ENCODE results near the gene CAMK1D. TPM values are rescaled to one million over a fixed set of nuclear protein-coding genes. Genes with fewer than 3 reads are reported as not detected.
A peak's percentile ranks its signal among the peaks of the same experiment; 100 is the strongest.

CAMK1D gene
- total and polyA plus RNA-seq, 9 donors, result 1.8 to 11.7 (median 5.5) TPM

DNA sequence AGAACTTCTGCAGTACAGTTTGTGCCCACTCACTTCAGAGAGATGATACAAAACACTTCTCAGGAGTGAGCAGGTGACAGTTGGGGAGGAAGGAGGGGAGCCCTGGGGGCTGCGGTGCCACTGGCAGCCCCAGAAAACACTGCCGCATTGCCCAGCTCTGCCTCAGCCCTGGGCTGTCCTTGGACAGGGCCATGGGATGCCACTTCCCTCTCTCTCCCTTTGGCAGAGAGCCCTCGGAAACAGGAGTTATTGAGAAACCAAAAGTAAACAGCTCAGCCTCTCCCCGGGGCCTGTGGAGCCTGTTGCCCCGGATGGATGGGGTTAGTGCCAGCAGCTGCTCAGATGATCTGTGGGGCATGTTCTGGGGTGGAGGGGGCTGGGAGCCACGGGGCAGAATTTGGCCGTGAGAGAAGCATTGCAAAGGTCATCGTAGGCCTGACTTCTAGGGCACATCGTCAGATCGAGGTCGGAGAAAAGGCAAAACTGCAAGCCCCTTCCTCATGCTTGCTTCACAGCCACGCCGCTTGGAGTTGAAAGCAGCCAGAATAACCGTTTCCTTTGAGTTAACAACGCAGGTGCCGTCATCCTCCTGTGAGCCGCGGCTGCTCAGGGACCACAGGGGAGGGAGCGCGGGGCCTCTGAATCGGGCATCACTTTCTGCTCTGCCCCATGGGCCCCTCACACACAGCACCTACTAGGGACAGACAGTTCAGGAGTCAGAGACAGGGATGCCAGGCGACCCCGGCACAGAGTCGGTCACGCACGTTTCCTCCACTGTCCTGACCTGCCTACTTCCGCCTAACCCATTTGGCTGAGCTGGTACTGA is 256.4 kb downstream of the CAMK1D start:
- Histone ChIP-seq H3K27ac (peak overlapping the region; percentile 58 to 59), H3K4me1 (ENCODE audit: insufficient read depth) (peaks cover 9% of the 10 kb centered on the region), H3K36me3 (no peaks in the 10 kb centered on the region), H3K4me3 (no peak overlapping the region), H3K27me3 (no peaks in the 10 kb centered on the region), H3K9me3 (no peaks in the 10 kb centered on the region)
- intact Hi-C loops (cut with DNase I), result no loop called here
- TF ChIP-seq EP300 (IDR thresholded peaks at IDR 0.05), result no peak
- TF ChIP-seq POLR2A (IDR thresholded peaks at IDR 0.05), result no peak
- TF ChIP-seq, protein P1, sequence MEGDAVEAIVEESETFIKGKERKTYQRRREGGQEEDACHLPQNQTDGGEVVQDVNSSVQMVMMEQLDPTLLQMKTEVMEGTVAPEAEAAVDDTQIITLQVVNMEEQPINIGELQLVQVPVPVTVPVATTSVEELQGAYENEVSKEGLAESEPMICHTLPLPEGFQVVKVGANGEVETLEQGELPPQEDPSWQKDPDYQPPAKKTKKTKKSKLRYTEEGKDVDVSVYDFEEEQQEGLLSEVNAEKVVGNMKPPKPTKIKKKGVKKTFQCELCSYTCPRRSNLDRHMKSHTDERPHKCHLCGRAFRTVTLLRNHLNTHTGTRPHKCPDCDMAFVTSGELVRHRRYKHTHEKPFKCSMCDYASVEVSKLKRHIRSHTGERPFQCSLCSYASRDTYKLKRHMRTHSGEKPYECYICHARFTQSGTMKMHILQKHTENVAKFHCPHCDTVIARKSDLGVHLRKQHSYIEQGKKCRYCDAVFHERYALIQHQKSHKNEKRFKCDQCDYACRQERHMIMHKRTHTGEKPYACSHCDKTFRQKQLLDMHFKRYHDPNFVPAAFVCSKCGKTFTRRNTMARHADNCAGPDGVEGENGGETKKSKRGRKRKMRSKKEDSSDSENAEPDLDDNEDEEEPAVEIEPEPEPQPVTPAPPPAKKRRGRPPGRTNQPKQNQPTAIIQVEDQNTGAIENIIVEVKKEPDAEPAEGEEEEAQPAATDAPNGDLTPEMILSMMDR (IDR thresholded peaks at IDR 0.05), result no peak
- peak; percentile 61 to 76 (median 73) for DNase-seq
- WGBS, 3 donors, result 47 to 59% (median 48%) methylated on average over 26 to 27 of the region's 27 CpGs

DNA sequence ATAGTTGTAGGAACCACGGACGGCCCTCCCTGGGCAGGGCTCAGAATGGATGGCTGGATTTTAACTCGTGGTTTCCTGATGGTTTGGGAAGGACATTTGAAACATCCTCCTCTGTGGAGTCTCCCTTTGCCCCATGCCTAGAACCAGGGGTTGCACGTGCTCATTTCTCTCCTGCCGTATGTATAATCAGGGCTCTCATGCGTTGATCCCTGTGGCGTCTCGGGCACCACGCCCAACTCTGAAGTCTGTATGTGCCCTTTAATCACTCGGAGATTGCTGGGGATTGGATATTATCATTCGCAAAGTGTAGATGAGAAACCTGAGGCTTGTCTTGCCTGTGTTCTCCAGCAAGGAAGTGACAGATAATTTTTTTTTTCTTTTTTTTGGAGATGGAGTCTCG is 257.1 kb downstream of the CAMK1D start:
- intact Hi-C loops (cut with DNase I), result no loop called here
- H3K4me1 ChIP-seq (ENCODE audit: insufficient read depth), result peaks cover 9% of the 10 kb centered on the region
- DNase-seq, result no peak
- H3K27ac ChIP-seq, result peak overlapping the region in 1 of 2 donors; percentile 59
- H3K36me3 ChIP-seq, result no peaks in the 10 kb centered on the region
- TF ChIP-seq, protein P1 (IDR thresholded peaks at IDR 0.05), result no peak
- TF ChIP-seq POLR2A (IDR thresholded peaks at IDR 0.05), result no peak
- no peak for TF ChIP-seq EP300 (IDR thresholded peaks at IDR 0.05)
- H3K9me3 ChIP-seq, result no peaks in the 10 kb centered on the region
- no peak overlapping the region for H3K4me3 ChIP-seq
- H3K27me3 ChIP-seq, result no peaks in the 10 kb centered on the region
- WGBS, 3 donors, result 90 to 93% (median 90%) methylated on average over 12 of the region's 12 CpGs

DNA sequence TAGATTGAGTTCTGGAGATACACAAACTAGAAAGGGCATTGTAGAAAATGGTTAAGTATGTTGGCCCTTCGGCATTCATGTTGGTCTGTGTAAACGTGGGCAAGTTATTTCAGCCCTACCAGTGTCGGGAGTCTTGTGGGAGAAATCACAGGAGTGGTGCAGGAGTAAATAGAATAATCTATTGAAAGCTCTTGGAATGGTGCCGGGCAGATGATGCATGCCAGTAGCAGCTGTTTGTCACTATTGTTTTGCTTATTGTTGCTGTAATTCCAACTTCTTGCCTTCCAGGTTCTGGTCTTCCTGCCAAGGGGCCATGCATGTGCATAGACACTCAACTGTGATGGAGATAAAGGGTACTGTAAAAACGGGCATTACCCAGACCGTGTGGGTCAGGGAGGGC is 259.4 kb downstream of the CAMK1D start:
- no peaks in the 10 kb centered on the region for H3K9me3 ChIP-seq
- intact Hi-C loops (cut with DNase I), result no loop called here
- no peak overlapping the region for H3K27ac ChIP-seq
- 57 to 73% (median 65%) methylated on average over 6 of the region's 6 CpGs for WGBS, 3 donors
- H3K4me1 ChIP-seq (ENCODE audit: insufficient read depth), result peaks cover 9% of the 10 kb centered on the region
- TF ChIP-seq EP300 (IDR thresholded peaks at IDR 0.05) (no peak), POLR2A (IDR thresholded peaks at IDR 0.05) (no peak)
- TF ChIP-seq, protein P1 (IDR thresholded peaks at IDR 0.05), result no peak
- no peak overlapping the region for H3K4me3 ChIP-seq
- H3K36me3 ChIP-seq, result no peaks in the 10 kb centered on the region
- no peak for DNase-seq
- no peaks in the 10 kb centered on the region for H3K27me3 ChIP-seq

DNA sequence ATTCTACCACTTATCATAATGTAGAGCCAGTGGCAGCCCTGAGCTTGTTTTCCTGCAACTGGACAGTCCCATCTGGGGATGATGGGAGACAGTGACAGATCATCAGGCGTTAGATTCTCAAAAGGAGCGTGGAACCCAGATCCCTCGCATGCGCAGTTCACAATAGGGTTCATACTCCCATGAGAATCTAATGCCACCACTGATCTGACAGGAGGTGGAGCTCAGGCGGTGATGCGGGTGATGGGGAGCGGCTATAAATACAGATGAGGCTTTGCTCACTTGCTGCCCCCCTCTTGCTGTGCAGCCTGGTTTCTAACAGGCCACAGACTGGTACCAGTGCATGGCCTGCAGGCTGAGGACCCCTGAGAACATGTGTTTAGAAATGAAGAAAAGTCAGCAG is 260.1 kb downstream of the CAMK1D start:
- no peak overlapping the region for H3K27ac ChIP-seq
- 89 to 98% (median 97%) methylated on average over 7 of the region's 7 CpGs for WGBS, 3 donors
- intact Hi-C loops (cut with DNase I), result no loop called here

More for the DNA sequence above, 260.1 kb downstream of the CAMK1D start:
- no peak for DNase-seq
- TF ChIP-seq EP300 (IDR thresholded peaks at IDR 0.05) (no peak), POLR2A (IDR thresholded peaks at IDR 0.05) (no peak)
- TF ChIP-seq, protein P1 (IDR thresholded peaks at IDR 0.05), result no peak
- Histone ChIP-seq H3K27me3 (no peaks in the 10 kb centered on the region), H3K4me3 (no peak overlapping the region), H3K4me1 (ENCODE audit: insufficient read depth) (peaks cover 9% of the 10 kb centered on the region), H3K36me3 (no peaks in the 10 kb centered on the region), H3K9me3 (no peaks in the 10 kb centered on the region)
